Smooth muscle cell (in vitro differentiated cells): ENCODE data around the gene EXOC4. TPM values are rescaled to one million over a fixed set of nuclear protein-coding genes. Genes with fewer than 3 reads are reported as not detected.

ENCODE experiments used
- DNase-seq: peaks from one replicate; lab custom pipeline; 2025; ENCODE audit not compliant: unreplicated experiment; lab: John Stamatoyannopoulos, UW
- H2AFZ ChIP-seq: fragments of 200-600 bp; sonication (generic); 2 replicates; pipeline ENCODE4 v1.6.0; 2016; ENCODE audit warnings: antibody characterized with exemption, low read depth, mild to moderate bottlenecking
- H3F3A ChIP-seq: fragments of 200-600 bp; sonication (generic); 2 replicates; pipeline ENCODE4 v1.6.0; 2017; ENCODE audit warnings: antibody characterized with exemption, low read depth
- H3K27ac ChIP-seq: fragments of 200-600 bp; sonication (generic); 2 replicates; pipeline ENCODE4 v1.5.1; 2016; ENCODE audit warnings: low read depth, mild to moderate bottlenecking
- H3K27me3 ChIP-seq: fragments of 200-600 bp; sonication (generic); 2 replicates; pipeline ENCODE4 v1.6.1; 2016; ENCODE audit warnings: low read depth, mild to moderate bottlenecking
- H3K36me3 ChIP-seq: fragments of 200-600 bp; sonication (generic); 2 replicates; pipeline ENCODE4 v1.5.1; 2016; ENCODE audit warnings: low read depth
- H3K4me1 ChIP-seq: fragments of 200-600 bp; sonication (generic); 2 replicates; pipeline ENCODE4 v1.5.1; 2016; ENCODE audit warnings: low read depth
- H3K4me2 ChIP-seq: fragments of 200-600 bp; sonication (generic); 2 replicates; pipeline ENCODE4 v1.6.0; 2016; ENCODE audit warnings: mild to moderate bottlenecking
- H3K4me3 ChIP-seq: fragments of 200-600 bp; sonication (generic); 2 replicates; pipeline ENCODE4 v1.5.1; 2016; ENCODE audit warnings: mild to moderate bottlenecking
- H3K79me2 ChIP-seq: fragments of 200-600 bp; sonication (generic); 2 replicates; pipeline ENCODE4 v1.6.0; 2016; ENCODE audit warnings: low read depth, mild to moderate bottlenecking
- H3K9ac ChIP-seq: fragments of 200-600 bp; sonication (generic); 2 replicates; pipeline ENCODE4 v1.6.0; 2016; ENCODE audit warnings: low read depth
- H3K9me3 ChIP-seq: fragments of 200-600 bp; sonication (generic); replicated peaks from 2 replicates; pipeline ENCODE4 v1.5.1; 2016; ENCODE audit warnings: low read depth
- H4K20me1 ChIP-seq: fragments of 200-600 bp; sonication (generic); 2 replicates; pipeline ENCODE4 v1.6.0; 2016; ENCODE audit warnings: low read depth
- CTCF ChIP-seq: fragments of 200-600 bp; sonication (generic); IDR thresholded peaks from 2 replicates; pipeline ENCODE4 v1.5.1; 2017; ENCODE audit warnings: borderline replicate concordance, mild to moderate bottlenecking, antibody characterized with exemption; ENCODE audit not compliant: insufficient read depth, poor library complexity, severe bottlenecking
- WGBS: methylation state at CpG from one replicate; pipeline ENCODE4 v1.1.7; 2016; ENCODE audit warnings: low lambda C conversion rate; 5-methylcytosine and 5-hydroxymethylcytosine counted together
- polyA plus RNA-seq: library from polyadenylated mRNA; unstranded; fragments of >200 nt; fragmentation: Nextera tagmentation; extraction: Ambion mirVana; gene quantifications from 2 replicates; pipeline ENCODE4 v1.2.1, GENCODE V29; 2016
- total RNA-seq: library from RNA; depleted of rRNA; stranded (reverse); fragments of >200 nt; gene quantifications from 2 replicates; pipeline ENCODE4 v1.2.3, GENCODE V29; 2014

The EXOC4 gene
- total and polyA plus RNA-seq, 2 experiments from 2014 or later = 21.5 to 47.1 TPM

- Histone ChIP-seq H3K9ac (no peak overlapping the region), H3F3A (no peaks in the 10 kb centered on the region), H3K4me1 (no peaks in the 10 kb centered on the region), H3K36me3 (no peaks in the 10 kb centered on the region), H4K20me1 (no peaks in the 10 kb centered on the region), H3K27ac (no peak overlapping the region), H2AFZ (no peak overlapping the region), H3K4me2 (no peak overlapping the region), H3K27me3 (no peaks in the 10 kb centered on the region), H3K4me3 (no peak overlapping the region), H3K9me3 (no peaks in the 10 kb centered on the region), H3K79me2 (no peaks in the 10 kb centered on the region)
- no peak for TF ChIP-seq CTCF
- no peak for DNase-seq
- WGBS = 94% methylated on average over 7 of the region's 7 CpGs
These were observed 555.0 kb downstream of the EXOC4 start for GRCh38 chr7:133807624-133808492.

- Histone ChIP-seq H3K27ac (no peak overlapping the region), H3K9me3 (no peaks in the 10 kb centered on the region), H3K79me2 (no peaks in the 10 kb centered on the region), H3K4me2 (no peak overlapping the region), H2AFZ (no peak overlapping the region), H4K20me1 (no peaks in the 10 kb centered on the region), H3F3A (no peaks in the 10 kb centered on the region), H3K4me1 (no peaks in the 10 kb centered on the region), H3K9ac (no peak overlapping the region), H3K4me3 (no peak overlapping the region), H3K36me3 (no peaks in the 10 kb centered on the region), H3K27me3 (no peaks in the 10 kb centered on the region)
- TF ChIP-seq CTCF = no peak
- WGBS = 93% methylated on average over 2 of the region's 2 CpGs
- DNase-seq = no peak
These were observed 555.6 kb downstream of the EXOC4 start for GRCh38 chr7:133808493-133808866.

GRCh38 chr7:133812877-133813276, 560.0 kb downstream of the EXOC4 start:
- no peaks in the 10 kb centered on the region for H3K79me2 ChIP-seq
- no peak overlapping the region for H3K4me2 ChIP-seq
- no peak overlapping the region for H3K27ac ChIP-seq
- peaks cover 5% of the 10 kb centered on the region for H3K36me3 ChIP-seq
- H3K9ac ChIP-seq = no peak overlapping the region
- no peaks in the 10 kb centered on the region for H3F3A ChIP-seq
- H3K4me3 ChIP-seq = no peak overlapping the region
- no peak overlapping the region for H2AFZ ChIP-seq
- WGBS = 93% methylated on average over 6 of the region's 6 CpGs
- no peak for DNase-seq
- H4K20me1 ChIP-seq = peaks cover 3% of the 10 kb centered on the region
- no peak for TF ChIP-seq CTCF
- no peaks in the 10 kb centered on the region for H3K4me1 ChIP-seq
- H3K27me3 ChIP-seq = no peaks in the 10 kb centered on the region
- no peaks in the 10 kb centered on the region for H3K9me3 ChIP-seq
